Neural cell (in vitro differentiated cells): ENCODE results near the gene APP. TPM values are rescaled to one million over a fixed set of nuclear protein-coding genes. Genes with fewer than 3 reads are reported as not detected.

Experiments
- H2AFZ ChIP-seq: fragments of 200-600, 300-800 bp; sonication (generic), shearing (Covaris generic); 2 replicates; pipeline ENCODE4 v1.6.0; 2014; ENCODE audit warnings: low read depth, mild to moderate bottlenecking, antibody characterized with exemption, low read length, moderate library complexity
- H3F3A ChIP-seq: fragments of 200-600 bp; shearing (Covaris generic); 2 replicates; pipeline ENCODE4 v1.6.1; 2016; ENCODE audit warnings: mild to moderate bottlenecking, moderate library complexity, mixed read lengths, antibody characterized with exemption, low read length; ENCODE audit not compliant: insufficient read depth, poor library complexity, severe bottlenecking
- H3K27ac ChIP-seq: fragments of 200-600, 300-800 bp; sonication (generic), shearing (Covaris generic); 2 replicates; pipeline ENCODE4 v1.5.1; 2014; ENCODE audit warnings: mild to moderate bottlenecking, low read length, moderate library complexity
- H3K27me3 ChIP-seq: fragments of 300-800, 200-600 bp; sonication (generic), shearing (Covaris generic); 2 replicates; pipeline ENCODE4 v1.6.0; 2014; ENCODE audit warnings: mild to moderate bottlenecking, low read depth, low read length, moderate library complexity; ENCODE audit not compliant: insufficient read depth
- H3K36me3 ChIP-seq: fragments of 300-800, 200-600 bp; sonication (generic), shearing (Covaris generic); 2 replicates; pipeline ENCODE4 v1.5.1; 2014; ENCODE audit warnings: mild to moderate bottlenecking, antibody characterized with exemption, low read length, moderate library complexity; ENCODE audit not compliant: insufficient read depth
- H3K4me2 ChIP-seq: fragments of 300-800, 200-600 bp; sonication (generic), shearing (Covaris generic); 2 replicates; pipeline ENCODE4 v1.6.0; 2014; ENCODE audit warnings: mild to moderate bottlenecking, low read length
- H3K4me3 ChIP-seq: fragments of 300-800, 200-600 bp; sonication (generic), shearing (Covaris generic); 2 replicates; pipeline ENCODE4 v1.5.1; 2014; ENCODE audit warnings: mild to moderate bottlenecking, low read length, moderate library complexity
- H3K79me2 ChIP-seq: fragments of 200-600 bp; shearing (Covaris generic); replicated peaks from 2 replicates; pipeline ENCODE4 v1.6.0; 2014; ENCODE audit warnings: mild to moderate bottlenecking, low read length, moderate library complexity; ENCODE audit not compliant: insufficient read depth
- H3K9ac ChIP-seq: fragments of 300-800, 200-600 bp; sonication (generic), shearing (Covaris generic); 2 replicates; pipeline ENCODE4 v1.6.1; 2016; ENCODE audit warnings: mild to moderate bottlenecking, low read length, mixed read lengths
- H3K9me2 ChIP-seq: fragments of 200-600 bp; shearing (Covaris generic); 2 replicates; pipeline ENCODE4 v1.6.1; 2016; ENCODE audit warnings: mild to moderate bottlenecking, low read length, mixed read lengths; ENCODE audit not compliant: insufficient read depth
- H3K9me3 ChIP-seq: fragments of 200-600, 300-800 bp; sonication (generic), shearing (Covaris generic); 2 replicates; pipeline ENCODE4 v1.6.1; 2016; ENCODE audit warnings: mild to moderate bottlenecking, mixed run types, low read length, moderate library complexity, mixed read lengths
- H4K20me1 ChIP-seq: fragments of 200-600 bp; shearing (Covaris generic); 2 replicates; pipeline ENCODE4 v1.6.1; 2016; ENCODE audit warnings: mild to moderate bottlenecking, mixed run types; ENCODE audit not compliant: insufficient read depth
- CTCF ChIP-seq: fragments of 450-650 bp; IDR thresholded peaks from 2 replicates; pipeline ENCODE4 v1.5.1; 2014; ENCODE audit warnings: antibody characterized with exemption, mild to moderate bottlenecking, moderate library complexity; ENCODE audit not compliant: poor library complexity, severe bottlenecking
- EP300 ChIP-seq: fragments of 450-650 bp; conservative IDR thresholded peaks from 2 replicates; pipeline ENCODE4 v1.6.1; 2014; ENCODE audit warnings: antibody characterized with exemption, mild to moderate bottlenecking, moderate library complexity; ENCODE audit not compliant: poor library complexity, severe bottlenecking
- EZH2 ChIP-seq: fragments of 200-600, 300-800 bp; shearing (Covaris generic), sonication (generic); IDR thresholded peaks from 2 replicates; pipeline ENCODE4 v1.6.1; 2014; ENCODE audit warnings: antibody characterized with exemption, low read length, borderline replicate concordance, mild to moderate bottlenecking; ENCODE audit not compliant: insufficient read depth, poor library complexity, severe bottlenecking
- MXI1 ChIP-seq: fragments of 450-650 bp; conservative IDR thresholded peaks from 2 replicates; pipeline ENCODE4 v1.6.1; 2014; ENCODE audit warnings: antibody characterized with exemption, mild to moderate bottlenecking; ENCODE audit not compliant: poor library complexity, severe bottlenecking
- POLR2AphosphoS5 ChIP-seq: IDR thresholded peaks from 2 replicates; pipeline ENCODE4 v1.6.1; 2012
- RAD21 ChIP-seq: fragments of 450-650 bp; conservative IDR thresholded peaks from 2 replicates; pipeline ENCODE4 v1.6.1; 2014; ENCODE audit warnings: antibody characterized with exemption, mild to moderate bottlenecking, moderate library complexity
- REST ChIP-seq: IDR thresholded peaks from 2 replicates; pipeline ENCODE4 v1.6.1; 2012; ENCODE audit warnings: borderline replicate concordance
- SMC3 ChIP-seq: fragments of 450-650 bp; conservative IDR thresholded peaks from 2 replicates; pipeline ENCODE4 v1.6.1; 2014; ENCODE audit warnings: antibody characterized with exemption, mild to moderate bottlenecking, moderate library complexity; ENCODE audit not compliant: poor library complexity
- TAF1 ChIP-seq: IDR thresholded peaks from 2 replicates; pipeline ENCODE4 v1.6.1; 2012; ENCODE audit warnings: low read depth
- polyA plus RNA-seq: library from polyadenylated mRNA; depleted of rRNA; stranded (reverse); fragments of >200 nt; gene quantifications from 2 replicates; pipeline ENCODE4 v1.2.3, GENCODE V29; 2014

Gene APP
- polyA plus RNA-seq, 1 donor from 2014 or later: 470 TPM

DNA sequence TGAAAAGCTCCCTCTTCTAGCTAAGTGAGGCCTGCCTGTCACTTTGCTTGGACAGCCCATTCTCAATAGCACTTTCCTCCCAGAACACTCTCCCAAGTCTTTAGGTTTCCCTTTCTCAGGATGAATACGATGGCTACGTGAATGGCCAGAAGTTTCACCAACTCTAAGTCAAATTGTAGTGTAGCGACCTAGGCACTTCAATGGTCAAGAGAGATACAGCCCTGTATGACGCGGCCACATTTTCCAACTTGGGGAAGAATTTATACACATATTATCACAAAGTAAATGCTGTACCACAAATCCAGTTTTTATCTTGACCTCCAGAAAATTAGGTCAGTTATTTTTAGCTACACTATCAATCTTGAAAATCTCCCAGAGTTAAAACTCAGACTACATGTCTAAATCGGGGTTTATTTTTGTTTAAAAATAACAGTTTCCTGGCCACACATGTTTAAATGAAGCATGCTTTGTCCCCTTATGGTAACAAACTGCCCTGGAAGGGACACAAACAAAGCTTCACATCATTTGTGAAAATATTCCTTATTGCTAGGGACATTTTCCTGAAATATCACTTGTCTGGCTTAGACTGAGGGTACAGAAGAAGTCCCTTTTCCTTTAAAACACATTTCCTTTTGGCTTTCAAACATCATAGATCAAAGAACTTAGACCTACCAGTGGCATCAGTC lies 243.2 kb downstream of the APP start:
- Histone ChIP-seq H3K79me2 (no peaks in the 10 kb centered on the region), H3K27me3 (no peaks in the 10 kb centered on the region), H4K20me1 (no peaks in the 10 kb centered on the region), H3K4me3 (no peak overlapping the region), H3K9me3 (no peaks in the 10 kb centered on the region), H3K9me2 (no peaks in the 10 kb centered on the region), H3K36me3 (no peaks in the 10 kb centered on the region), H3F3A (no peaks in the 10 kb centered on the region), H3K4me2 (no peak overlapping the region), H2AFZ (no peak overlapping the region), H3K27ac (no peak overlapping the region), H3K9ac (no peak overlapping the region)
- TF ChIP-seq MXI1: no peak

DNA sequence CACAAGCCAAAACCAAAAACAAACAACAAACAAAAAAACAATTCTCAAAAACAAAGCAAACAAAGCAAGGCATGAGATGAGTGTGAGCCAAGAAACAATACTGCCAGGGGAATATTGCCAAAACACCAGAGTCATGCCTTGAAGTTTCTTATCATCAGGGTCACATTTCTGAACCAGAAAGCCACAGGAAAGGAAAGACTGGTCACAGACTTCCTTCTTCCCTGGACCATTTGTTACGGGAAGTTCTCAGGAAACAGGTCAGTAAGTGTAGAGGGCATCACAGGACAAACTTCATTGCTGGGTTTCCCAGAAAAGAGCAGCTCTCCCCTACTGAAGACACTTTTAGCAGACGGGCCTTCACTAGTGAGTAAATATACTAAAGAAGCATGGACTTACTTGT lies 244.6 kb downstream of the APP start:
- no peaks in the 10 kb centered on the region for H3F3A ChIP-seq
- no peaks in the 10 kb centered on the region for H3K9me2 ChIP-seq
- H3K79me2 ChIP-seq: no peaks in the 10 kb centered on the region
- H4K20me1 ChIP-seq: no peaks in the 10 kb centered on the region
- H3K4me3 ChIP-seq: no peak overlapping the region
- no peak overlapping the region for H2AFZ ChIP-seq
- no peak overlapping the region for H3K4me2 ChIP-seq
- no peaks in the 10 kb centered on the region for H3K9me3 ChIP-seq
- H3K9ac ChIP-seq: no peak overlapping the region
- no peak overlapping the region for H3K27ac ChIP-seq
- no peaks in the 10 kb centered on the region for H3K27me3 ChIP-seq
- H3K36me3 ChIP-seq: no peaks in the 10 kb centered on the region
- TF ChIP-seq MXI1: no peak
- TF ChIP-seq REST: no peak
- no peak for TF ChIP-seq EZH2
- TF ChIP-seq CTCF: no peak
- no peak for TF ChIP-seq RAD21
- TF ChIP-seq TAF1: no peak
- no peak for TF ChIP-seq POLR2AphosphoS5
- no peak for TF ChIP-seq EP300
- no peak for TF ChIP-seq SMC3
